Measurements from ENCODE around the gene TNFSF18. TPM values are rescaled to one million over a fixed set of nuclear protein-coding genes. Genes with fewer than 3 reads are reported as not detected.

The TNFSF18 gene
- polyA plus RNA-seq (not detected in 2 replicates), polyA minus RNA-seq (not detected in 2 replicates)

GRCh38 chr1:173050865-173051264 is at the start of gene TNFSF18:
TSS of gene TNFSF18 (minus strand) at chr1:173050941. CDS start at chr1:173050896, 45 bp downstream.
- Histone ChIP-seq H3K9me3 (ENCODE audit: low read length) (no peaks in the 10 kb centered on the region), H3K27me3 (ENCODE audit: insufficient read depth, low read depth, low read length) (no peaks in the 10 kb centered on the region), H3K9me2 (ENCODE audit: insufficient read depth, low read length) (no peaks in the 10 kb centered on the region), H3K4me2 (ENCODE audit: low read length) (no peak within 1 kb of the TSS), H4K20me1 (ENCODE audit: insufficient read depth) (no peaks in the 10 kb centered on the region), H3F3A (ENCODE audit: insufficient read depth, low read length, poor library complexity, severe bottlenecking) (no peaks in the 10 kb centered on the region), H2AFZ (ENCODE audit: low read depth, low read length) (no peak within 1 kb of the TSS), H3K9ac (ENCODE audit: low read length) (no peak within 1 kb of the TSS), H3K36me3 (ENCODE audit: insufficient read depth, low read length) (no peaks in the 10 kb centered on the region), H3K27ac (ENCODE audit: low read length) (no peak within 1 kb of the TSS), H3K4me3 (ENCODE audit: low read length) (no peak within 1 kb of the TSS), H3K79me2 (replicated peaks; ENCODE audit: insufficient read depth, low read length) (no peaks in the 10 kb centered on the region)
- no peak for TF ChIP-seq REST (IDR thresholded peaks at IDR 0.05; ENCODE audit: borderline replicate concordance)
- TF ChIP-seq EP300 (conservative IDR thresholded peaks at IDR 0.05; ENCODE audit: poor library complexity, severe bottlenecking), result no peak
- TF ChIP-seq POLR2AphosphoS5 (IDR thresholded peaks at IDR 0.05), result no peak
- TF ChIP-seq TAF1 (IDR thresholded peaks at IDR 0.05; ENCODE audit: low read depth), result no peak
- TF ChIP-seq EZH2 (IDR thresholded peaks at IDR 0.05; ENCODE audit: borderline replicate concordance, insufficient read depth, low read length, poor library complexity, severe bottlenecking), result no peak
- TF ChIP-seq RAD21 (conservative IDR thresholded peaks at IDR 0.05), result no peak
- TF ChIP-seq MXI1 (conservative IDR thresholded peaks at IDR 0.05; ENCODE audit: poor library complexity, severe bottlenecking), result no peak
- no peak for TF ChIP-seq CTCF (IDR thresholded peaks at IDR 0.05; ENCODE audit: poor library complexity, severe bottlenecking)
- no peak for TF ChIP-seq SMC3 (conservative IDR thresholded peaks at IDR 0.05; ENCODE audit: poor library complexity)

GRCh38 chr1:173099166-173099565 is 48.4 kb upstream of the TNFSF18 start:
- H3K79me2 ChIP-seq (replicated peaks; ENCODE audit: insufficient read depth, low read length), result no peaks in the 10 kb centered on the region
- H3F3A ChIP-seq (ENCODE audit: insufficient read depth, low read length, poor library complexity, severe bottlenecking), result no peaks in the 10 kb centered on the region
- H3K4me2 ChIP-seq (ENCODE audit: low read length), result no peak overlapping the region
- no peaks in the 10 kb centered on the region for H4K20me1 ChIP-seq (ENCODE audit: insufficient read depth)
- TF ChIP-seq CTCF (IDR thresholded peaks at IDR 0.05; ENCODE audit: poor library complexity, severe bottlenecking) (no peak), TAF1 (IDR thresholded peaks at IDR 0.05; ENCODE audit: low read depth) (no peak), REST (IDR thresholded peaks at IDR 0.05; ENCODE audit: borderline replicate concordance) (no peak), EP300 (conservative IDR thresholded peaks at IDR 0.05; ENCODE audit: poor library complexity, severe bottlenecking) (no peak), SMC3 (conservative IDR thresholded peaks at IDR 0.05; ENCODE audit: poor library complexity) (no peak), EZH2 (IDR thresholded peaks at IDR 0.05; ENCODE audit: borderline replicate concordance, insufficient read depth, low read length, poor library complexity, severe bottlenecking) (no peak), POLR2AphosphoS5 (IDR thresholded peaks at IDR 0.05) (no peak), RAD21 (conservative IDR thresholded peaks at IDR 0.05) (no peak), MXI1 (conservative IDR thresholded peaks at IDR 0.05; ENCODE audit: poor library complexity, severe bottlenecking) (no peak)
- H3K9me2 ChIP-seq (ENCODE audit: insufficient read depth, low read length), result no peaks in the 10 kb centered on the region
- no peaks in the 10 kb centered on the region for H3K9me3 ChIP-seq (ENCODE audit: low read length)
- no peak overlapping the region for H2AFZ ChIP-seq (ENCODE audit: low read depth, low read length)
- no peak overlapping the region for H3K27ac ChIP-seq (ENCODE audit: low read length)
- no peak overlapping the region for H3K9ac ChIP-seq (ENCODE audit: low read length)
- no peaks in the 10 kb centered on the region for H3K27me3 ChIP-seq (ENCODE audit: insufficient read depth, low read depth, low read length)
- H3K4me3 ChIP-seq (ENCODE audit: low read length), result no peak overlapping the region
- H3K36me3 ChIP-seq (ENCODE audit: insufficient read depth, low read length), result no peaks in the 10 kb centered on the region

Measured in neural cell (in vitro differentiated cells).